ENCODE measurements around the gene TUBGCP6.

The TUBGCP6 gene

DNA sequence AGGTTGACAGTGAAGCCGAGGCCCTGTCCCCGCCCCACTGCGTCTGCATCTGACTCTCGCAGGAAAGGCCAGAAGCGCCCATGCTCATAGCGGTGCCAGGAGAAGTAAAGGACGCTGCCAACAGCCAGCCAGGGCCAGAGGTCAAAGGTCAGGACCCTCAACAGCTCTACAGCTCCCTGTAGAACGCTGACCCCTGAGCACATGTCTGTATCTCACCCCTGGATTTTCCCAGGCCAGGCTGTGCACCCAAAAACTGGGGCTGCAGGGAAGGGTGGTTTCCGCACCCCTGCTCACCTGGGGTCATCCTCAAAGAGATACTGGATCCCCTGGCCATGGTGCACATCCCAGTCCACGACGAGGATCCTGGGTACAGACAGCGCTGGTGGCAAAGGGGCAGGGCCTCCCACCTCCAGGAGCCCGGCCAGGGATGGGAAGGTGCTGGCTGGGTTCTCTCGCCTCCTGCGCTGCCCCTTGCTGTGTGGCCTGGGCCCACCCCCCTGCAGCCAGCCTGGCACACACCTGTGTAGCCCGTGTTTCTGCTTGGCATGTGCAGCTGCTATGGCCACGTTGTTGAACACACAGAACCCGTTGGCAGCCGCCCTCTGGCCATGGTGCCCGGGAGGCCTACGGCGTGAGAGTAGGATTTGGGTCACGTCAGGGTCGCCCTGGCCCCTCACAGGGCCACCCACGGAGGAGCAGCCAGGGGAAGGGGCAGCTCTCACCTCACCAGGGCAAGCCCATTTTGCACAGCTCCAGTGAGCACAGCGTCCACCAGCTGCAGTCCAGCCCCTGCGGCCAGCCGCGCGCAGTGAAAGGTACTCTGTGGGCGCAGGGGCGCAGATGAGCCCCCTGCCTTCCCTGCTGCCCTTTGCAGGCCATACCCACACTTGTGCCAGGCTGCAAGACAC is 4.8 kb upstream of the TUBGCP6 start:
- DNase-seq = no peak

DNA sequence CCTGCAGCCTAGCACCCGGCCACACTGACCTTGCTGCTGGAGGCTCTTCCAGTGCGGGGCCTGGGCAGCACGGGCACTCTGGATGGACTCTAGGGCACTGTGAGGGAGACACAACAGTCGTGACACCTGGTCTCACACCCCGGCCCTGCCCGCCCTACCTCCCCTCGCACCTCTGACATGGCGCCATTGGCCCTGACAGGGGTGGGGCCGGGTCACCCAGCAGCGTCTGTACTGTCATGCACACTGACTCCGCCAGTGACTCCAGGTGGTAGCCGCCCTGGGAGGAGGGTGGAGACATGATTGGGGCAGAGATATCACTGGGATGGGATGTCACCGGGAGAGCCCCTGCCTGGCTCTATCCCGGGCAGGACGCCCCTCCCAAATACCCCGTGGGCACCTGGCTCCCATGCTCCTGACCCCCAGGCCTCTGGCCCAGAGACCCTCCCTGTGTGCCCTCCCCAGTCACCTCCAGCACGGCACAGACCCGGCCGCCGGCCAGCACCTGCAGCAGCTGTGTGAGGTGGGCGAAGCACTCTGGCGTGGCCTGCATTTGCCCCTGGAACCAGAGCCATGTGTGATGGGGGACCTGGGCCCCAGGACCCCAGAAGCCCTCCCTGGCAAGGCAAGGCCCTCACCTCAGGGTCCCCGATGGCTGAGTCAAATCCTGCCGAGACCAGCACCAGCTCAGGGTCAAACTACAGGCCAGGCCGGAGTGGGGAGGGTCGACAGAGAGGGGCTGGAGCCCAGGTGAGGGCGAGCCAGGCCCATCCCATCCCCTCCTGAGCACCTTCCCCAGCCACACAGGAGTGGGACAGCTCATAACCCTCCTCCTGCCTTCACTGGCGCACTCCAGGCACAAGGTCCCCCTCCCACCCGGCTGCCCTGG is 3.6 kb upstream of the TUBGCP6 start:
- DNase-seq = no peak

DNA sequence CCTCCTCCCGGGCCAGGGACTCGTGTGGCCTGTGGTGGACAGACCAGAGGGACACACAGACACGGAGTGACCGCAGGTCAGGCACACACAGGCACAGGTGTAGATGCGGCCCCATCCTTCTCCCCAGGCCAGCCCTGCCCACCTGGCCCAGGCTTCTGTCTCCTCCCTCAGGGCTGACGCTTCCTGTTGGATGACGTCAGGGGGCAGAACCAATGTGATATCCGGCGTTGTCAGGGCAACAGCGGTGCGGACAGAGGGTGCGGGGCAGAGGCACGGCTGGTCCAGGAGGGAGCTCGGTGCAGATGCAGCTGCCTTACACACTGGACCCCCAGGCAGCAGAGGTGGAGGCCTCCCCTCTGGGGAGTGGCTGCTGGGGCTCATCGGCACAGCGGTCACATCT is 2.9 kb upstream of the TUBGCP6 start:
- peak; percentile 81 for DNase-seq

DNA sequence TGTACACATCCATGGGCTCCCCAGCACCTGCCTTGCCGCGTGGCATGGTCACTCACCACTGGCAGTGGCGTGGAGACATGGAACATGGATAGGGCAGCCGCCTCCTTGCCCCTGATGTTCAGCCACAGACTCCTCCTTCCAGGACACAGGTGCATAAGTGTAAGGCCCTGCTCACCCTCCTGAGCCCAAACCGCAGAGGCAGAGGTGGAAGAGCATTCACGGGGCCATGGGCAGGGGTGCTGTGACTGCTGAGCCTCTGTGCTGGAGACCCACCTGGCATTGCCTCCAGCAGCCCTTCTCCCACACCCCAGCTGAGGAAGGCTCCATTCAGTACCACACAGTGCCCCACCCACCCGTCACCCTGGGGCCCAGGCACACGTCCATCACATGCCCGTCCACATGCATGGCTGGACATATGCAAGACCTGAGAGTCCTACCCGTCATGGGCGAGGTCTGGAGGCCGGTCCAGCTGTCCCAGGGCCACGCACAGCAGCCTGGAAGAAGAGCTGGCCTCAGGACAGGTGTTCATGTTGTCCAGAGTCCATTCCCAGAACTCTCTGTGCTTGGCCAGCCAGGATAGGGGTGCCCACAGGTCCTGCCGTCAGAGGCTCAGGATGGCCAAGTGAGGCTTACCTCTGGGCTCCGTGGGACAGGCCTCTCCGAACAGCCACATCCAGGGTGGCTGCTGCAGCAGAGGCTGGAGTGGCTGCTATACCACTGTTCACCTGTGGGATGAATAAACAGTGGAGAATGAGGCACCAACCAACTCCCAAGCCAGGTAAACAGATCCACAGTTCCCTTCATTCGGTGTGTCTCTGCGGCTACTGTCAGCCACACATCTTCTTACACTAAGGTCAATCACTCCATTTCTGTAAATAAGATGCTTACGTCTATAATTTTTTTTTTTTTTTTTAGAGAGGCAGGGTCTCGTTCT is 1.7 kb upstream of the TUBGCP6 start:
- no peak for DNase-seq

DNA sequence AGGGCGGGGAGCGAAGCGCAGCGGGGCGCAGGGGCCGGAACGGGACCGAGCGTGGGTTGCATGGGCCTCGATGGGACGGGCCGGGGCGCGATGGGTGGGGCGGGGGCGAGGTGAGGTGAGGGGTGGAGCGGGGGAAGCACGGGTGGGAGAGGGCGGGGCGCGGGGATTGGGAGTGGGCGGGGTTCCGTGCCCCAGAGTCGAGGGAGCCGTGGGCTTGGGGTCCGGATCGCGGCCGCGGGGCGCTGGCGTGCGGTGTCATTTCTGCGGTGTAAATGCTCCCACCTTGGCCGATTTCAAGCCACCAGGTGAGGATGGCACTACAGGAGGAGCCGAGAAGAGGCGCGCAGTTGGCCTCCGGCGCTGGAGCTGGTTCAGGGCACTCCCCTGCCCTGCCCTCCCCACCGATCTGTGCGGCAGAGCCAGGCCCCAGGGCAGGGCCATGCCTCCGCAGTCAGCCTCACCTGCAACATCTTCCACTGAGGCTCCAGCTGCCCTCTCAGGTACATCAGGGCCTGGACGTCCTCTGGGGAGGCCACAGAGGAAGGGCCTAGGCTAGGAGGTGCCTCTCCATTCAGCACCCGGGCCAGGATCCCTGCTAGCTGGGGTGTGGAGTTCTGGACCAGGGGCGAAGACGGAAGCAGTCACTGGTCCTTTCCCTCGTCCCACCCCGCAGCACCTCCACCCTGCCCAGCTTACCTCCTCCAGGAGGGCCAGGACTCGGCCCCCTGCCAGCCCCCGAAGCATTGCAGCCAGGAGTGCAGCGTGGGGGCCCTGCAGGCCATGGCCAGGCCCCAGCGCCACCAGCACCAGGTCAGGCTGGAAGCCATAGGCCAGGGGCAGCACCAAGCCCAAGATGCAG is 620 bp upstream of the TUBGCP6 start:
- no peak for DNase-seq

DNA sequence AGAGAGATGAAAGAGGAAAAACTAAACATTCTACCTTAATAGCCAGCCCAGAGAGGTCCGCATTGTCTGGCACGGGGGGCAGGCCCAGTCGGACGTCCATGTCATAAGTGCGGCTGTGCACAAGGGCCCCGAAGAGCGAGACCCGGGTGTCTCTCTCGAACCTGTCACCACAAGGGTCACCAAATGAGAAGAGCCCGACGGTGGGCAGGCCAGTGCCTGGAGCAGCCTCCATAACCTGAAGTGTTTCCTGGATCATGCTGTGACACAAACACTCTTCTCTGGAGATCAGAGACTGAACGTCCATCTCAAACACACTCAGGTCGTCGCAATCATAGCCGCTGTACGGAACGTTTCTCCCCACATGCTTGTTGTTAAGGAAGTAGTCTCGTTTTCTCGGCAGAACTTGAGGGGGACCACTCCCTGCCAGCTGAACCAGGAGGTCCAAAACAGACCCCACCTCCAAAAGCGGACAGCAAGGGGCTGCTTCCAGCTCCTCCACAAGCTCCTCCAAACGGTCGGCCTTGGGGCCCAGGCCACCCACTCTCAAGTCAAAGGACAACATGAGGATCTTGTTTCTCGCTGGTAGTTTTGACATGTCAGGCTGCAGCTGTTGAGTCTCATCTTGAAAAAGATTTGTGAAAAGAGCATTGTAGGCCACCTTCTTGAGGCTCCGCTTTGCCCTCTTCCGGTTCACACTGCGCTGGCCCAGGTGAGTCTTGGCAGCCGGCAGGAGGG is 971 bp downstream of the TUBGCP6 start:
- DNase-seq = no peak

DNA sequence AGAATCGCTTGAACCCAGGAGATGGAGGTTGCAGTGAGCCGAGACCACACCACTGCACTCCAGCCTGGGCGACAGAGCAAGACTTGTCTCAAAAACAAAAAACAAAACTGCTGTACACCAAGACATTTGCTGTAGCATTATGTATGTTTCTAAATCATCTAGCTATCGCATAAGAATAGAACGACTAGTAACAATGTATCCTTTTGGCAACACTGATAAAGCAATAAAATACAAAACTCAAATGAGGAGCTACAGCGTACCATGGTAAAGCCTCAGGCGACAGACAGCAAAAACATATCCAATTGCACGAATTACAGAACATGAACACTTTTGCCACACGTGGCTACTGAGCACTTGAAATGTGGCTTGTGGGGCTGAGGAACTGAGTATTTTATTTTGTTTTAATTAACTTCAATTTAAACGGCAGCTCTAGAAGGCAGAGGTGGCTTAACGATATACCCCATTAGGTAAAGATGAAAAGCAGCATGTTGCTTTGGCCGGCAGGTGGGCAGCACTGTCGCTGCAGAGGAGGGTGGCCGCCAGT is 2.3 kb downstream of the TUBGCP6 start:
- DNase-seq = no peak

DNA sequence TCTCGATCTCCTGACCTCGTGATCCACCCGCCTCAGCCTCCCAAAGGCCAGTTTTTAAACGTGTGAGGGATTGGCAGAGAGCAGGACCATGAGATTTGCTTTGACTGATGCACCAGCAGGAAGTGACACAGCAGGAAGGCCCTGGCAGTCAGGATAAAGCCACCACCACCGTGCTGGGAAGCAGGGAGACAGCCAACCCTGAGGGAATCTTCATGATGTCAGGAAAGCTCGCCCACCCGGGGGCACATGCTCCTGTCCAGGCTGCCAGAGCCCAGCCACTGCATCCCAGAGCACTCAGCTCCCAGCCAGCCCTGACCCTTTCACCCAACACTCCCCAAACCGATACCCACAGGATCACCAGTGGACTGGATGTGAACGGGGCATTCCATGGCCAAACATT is 6.1 kb downstream of the TUBGCP6 start:
- no peak for DNase-seq

DNA sequence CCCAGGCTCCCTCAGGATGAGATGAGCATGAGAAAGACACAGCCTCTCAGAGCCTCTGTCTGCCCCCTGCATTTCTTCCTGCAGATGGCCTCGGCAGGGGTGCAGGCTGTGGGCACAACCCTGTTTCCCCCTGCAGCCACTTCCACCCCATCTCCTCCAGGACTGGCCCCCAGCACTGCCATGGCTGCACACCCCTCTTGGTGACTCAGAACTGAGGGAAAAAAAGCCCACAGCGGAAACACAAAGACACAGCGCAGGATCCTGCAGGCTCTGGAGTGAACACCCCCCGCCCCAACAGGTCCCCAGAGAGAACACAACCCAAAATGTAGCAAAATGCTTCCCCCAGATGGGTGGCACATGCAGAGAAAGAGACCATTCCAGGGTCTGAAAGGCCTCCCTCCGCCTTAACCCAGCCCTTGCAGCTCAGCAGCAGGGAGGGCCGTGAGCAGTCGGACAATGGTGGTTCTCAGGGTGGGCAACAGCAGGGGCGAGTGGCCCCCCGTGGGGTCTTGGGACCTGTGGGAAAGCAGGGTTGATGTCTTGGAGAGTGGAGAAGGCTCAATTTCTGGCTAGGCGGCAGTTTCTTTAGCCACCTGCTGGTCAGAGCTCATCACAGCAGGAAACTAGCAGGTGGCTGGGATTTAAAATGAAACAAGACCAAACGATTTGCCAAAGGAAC is 8.0 kb downstream of the TUBGCP6 start:
- no peak for DNase-seq

DNA sequence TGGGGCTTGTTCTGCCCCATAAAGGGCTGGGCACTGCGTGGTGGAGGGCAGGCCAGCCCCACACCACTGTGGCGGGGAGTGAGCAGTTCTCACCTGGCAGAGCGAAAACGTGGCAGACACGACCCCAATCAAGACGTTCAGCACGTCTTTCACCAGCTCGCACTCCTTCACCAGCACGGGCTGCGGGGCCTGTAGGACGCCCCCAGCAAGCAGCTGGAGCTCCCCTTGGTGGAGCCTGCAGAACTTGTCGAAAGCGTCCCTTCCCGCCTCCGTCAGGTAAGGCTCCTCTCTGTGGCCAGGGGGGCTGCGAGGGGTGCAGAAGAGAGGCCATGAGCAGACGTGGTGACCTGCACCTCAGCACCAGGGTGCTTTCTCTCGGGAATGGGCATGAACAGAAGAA is 11.6 kb downstream of the TUBGCP6 start:
- DNase-seq = no peak

DNA sequence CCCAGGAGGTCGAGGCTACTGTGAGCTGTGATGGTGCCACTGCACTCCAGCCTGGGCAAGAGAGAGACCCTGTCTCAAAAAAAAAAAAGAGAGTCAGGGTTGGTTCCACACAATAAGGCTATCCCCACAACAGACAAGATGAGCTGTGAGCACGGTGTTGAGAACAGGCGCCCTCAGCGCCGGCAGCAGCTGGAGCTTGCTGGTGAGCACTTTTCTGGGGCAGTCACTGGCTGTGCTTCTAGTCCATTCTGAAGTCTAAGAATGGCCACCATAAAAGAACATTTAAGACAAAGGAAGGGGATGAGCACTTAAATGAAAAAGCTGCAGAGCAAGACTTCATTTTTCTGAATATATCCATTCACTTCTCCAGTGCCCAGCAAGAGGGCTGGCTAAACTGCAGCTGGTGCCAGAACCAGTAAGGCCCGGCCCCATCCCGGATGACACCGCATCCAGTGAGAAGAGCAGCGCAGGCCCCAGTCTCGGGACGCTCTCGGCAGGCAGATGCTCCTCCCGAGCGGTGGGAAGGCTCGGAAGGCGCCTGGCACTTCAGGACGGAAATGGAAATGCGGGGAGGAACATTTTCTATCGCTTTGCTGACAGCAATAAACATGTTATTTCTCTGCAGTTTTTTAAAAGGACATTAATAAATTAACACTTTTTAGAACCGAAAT is 12.2 kb downstream of the TUBGCP6 start:
- no peak for DNase-seq

DNA sequence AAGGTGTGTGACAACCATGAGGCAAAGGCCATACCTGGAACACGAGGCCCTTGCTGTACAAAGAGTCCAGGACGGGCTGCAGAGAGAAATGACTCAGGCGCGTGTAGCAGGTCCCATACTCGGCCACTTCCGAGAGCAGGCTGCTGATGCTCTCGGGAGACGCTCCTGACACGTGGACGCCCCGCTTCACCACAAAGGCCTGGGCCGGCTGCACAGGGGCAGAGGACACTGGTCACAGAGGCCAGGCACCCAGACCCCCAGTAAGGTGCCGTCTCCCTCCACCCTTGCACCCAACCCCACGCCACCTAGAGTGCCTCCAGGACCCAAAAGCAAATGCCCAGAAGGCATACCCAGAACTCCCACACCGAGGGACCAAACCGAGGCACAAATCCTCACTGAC is 15.5 kb downstream of the TUBGCP6 start:
- DNase-seq = no peak

DNA sequence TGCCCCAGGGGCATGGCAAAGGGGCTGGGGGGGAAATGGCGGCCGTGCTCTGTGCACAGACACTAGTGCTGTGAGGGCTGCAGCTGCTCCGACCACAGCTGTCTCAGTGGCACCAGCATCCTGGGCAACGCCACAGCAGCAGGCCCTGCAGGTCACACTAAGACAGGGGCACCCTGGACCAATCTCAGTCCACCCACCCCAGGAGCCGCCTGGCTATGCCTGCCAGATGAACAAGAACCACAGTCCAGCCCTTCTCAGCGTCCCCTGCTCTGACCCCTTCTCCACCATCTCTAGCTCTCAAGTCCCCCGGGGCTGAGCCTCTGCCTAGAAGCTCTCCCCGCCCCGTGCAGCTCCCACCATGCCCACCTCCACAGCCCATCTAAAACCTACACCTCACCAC is 16.5 kb downstream of the TUBGCP6 start:
- DNase-seq = no peak

DNA sequence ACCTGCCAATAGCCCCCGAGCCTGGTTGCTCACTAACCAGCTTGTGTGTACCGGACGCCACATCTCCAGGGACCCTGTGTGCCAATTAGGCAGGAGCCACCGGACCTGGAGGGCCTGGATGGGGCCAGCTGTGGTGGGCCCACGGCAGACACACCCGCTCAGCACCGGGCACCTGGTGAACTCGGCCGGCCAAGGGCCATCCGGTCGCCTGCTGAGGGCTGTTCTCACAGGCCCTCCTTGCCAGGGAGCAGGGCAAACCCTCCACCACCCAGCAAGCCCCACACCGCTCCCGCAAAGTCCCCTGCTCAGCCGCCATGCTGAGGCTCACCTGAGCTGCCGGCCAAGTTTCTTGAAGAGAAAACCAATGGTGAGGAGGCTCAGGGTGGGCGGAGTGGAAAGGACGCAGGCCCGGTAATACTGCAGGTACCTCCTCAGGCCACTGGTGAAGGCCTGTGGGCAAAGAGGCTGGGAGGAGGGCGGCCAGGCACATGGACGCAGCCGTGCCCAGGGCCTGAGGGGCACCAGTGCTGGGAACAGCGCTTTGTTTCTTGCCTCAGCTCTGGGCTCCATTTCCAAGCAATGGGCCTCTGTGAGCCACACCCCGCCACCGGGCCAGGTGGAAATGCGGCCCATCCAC is 17.1 kb downstream of the TUBGCP6 start:
- no peak for DNase-seq

DNA sequence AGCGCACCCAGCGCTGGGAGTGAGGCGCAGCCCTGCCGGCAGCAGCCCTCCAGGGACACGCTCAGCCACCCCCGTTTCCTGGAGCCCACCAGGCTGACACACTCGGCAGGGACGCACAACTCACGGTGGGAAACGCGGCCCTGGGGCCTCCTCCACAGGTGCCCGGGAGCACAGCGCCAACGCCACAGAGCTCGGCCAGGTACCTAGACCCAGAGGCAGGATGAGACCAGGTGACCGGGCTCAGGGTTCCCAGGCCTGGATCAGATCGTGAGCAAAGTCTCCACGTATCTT is 18.0 kb downstream of the TUBGCP6 start:
- DNase-seq = no peak

DNA sequence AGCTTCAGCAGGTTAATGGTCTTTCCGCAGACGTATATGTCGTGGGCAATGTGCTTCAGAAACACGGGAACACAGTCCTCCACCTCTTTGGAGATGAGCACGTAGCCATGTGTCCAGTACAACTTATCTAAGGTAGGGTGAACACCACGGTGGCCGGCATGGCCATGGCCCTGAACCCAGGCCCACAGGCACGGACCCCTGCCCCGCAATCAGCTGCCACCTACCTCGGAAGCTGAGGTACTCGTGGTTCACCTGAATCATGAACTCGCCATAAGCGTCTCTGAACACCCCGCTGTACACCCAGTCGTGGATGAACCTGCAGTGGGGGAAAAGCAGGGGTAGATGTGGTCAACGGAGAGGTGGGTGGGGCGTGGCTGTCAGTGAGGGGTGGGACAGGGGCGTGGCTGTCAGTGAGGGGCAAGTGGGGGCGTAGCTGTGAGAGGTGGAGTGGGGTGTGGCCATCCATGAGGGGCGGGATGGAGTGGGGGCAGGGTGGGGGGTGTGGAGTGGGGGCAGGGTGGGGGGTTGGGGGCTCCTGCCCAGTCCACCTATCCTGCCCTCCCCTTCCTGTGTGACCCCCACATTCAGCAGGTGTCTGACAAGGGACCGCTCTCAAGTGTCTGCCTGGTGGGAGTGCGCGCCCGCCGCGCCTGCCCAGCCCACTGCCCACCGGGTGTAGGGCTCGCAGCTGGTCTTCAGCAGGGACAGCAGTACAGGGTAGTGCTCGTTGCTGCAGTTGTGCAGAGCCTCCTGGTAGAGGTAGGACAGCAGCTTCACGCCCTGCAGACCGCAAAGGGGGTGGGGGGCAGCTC is 18.6 kb downstream of the TUBGCP6 start:
- DNase-seq = no peak

DNA sequence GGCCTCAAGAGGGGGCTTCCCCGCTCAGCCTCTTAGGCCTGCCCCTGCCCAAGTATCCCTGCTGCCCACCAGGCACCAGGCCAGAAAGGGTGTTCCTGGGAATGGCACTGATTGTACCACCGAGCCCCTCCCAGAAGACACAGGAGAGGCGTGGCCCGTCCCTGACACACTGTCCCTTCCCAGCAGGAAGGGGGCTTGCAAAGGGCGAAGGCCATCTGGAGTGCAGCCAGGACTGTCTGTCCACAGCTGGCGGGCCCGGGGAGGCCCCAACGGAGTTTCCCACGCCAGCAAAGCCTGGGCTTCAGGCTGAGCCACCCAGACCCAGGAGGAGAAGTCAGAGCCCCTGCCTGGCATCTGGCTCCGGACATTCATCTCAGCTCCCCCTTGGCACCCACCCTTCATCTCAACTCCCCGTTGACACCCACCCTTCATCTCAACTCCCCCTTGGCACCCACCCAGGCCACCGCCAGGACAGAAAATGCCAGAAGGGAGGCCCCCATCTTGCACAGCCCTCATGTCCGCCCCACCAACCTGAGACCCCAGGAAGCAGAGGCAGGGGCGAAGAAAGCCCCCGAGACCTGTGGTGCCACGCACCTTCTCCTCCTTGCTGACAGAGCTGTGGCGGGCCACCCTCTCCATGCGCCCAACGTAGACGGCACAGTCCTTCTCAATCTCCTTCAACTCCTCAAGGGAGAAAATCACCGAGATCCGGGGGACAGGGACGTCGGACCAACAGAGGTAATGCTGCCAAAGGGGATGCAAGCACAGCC is 19.4 kb downstream of the TUBGCP6 start:
- DNase-seq = no peak

DNA sequence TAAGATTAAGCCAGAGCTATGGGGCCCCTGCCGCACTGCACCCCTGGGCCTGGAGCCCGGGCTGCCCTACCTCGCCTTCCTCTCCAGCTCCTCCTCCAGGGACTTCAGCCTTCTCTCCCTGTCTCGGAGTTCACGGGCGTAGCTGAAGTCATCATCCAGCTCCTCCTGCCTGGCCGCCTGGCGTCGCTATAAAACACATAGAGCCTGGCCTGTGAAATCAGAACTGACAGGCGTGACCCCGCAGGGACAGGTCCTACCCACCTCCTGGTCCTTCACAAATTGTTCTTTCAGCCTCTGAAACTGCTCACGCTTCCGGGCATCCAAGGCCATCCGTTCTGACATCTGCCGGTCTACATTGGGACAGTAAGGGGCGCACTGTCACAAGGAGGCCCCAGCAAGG is 20.8 kb downstream of the TUBGCP6 start:
- no peak for DNase-seq

Data from activated effector memory CD4-positive, alpha-beta T cell treated with anti-CD3 and anti-CD28 coated beads, Interleukin-2, amount 50 U/mL, for 16 hours (primary cell).